GM12878 (cell line): ENCODE results near the gene GLG1. TPM values are rescaled to one million over a fixed set of nuclear protein-coding genes. Genes with fewer than 3 reads are reported as not detected.

Experiments used
- ATAC-seq: fragments of 200-7000 bp; cut with Tn5 transposase; 3 replicates; pipeline ENCODE4 v1.9.1; 2020; ENCODE audit warnings: mild to moderate bottlenecking, moderate library complexity
- BruUV-seq: library from RNA; stranded (reverse); fragments of 400-500 nt; replicated peaks from 2 replicates; lab custom pipeline; 2021; lab: Mats Ljungman, UMichigan
- CTCF ChIA-PET: fragments of 300-600 bp; sonication (Branson Sonifier 250); formaldehyde crosslinking; extraction: SDS; loops from one replicate; lab custom pipeline; 2021; ENCODE audit warnings: inconsistent platforms; lab: Yijun Ruan, JAX
- POLR2A ChIA-PET: fragments of 350-600 bp; formaldehyde crosslinking; extraction: SDS; loops from one replicate; lab custom pipeline; 2021; ENCODE audit warnings: inconsistent platforms; lab: Charles Lee
- RAD21 ChIA-PET: fragments of 300-600 bp; sonication (Branson Sonifier 250); formaldehyde crosslinking; loops from one replicate; lab custom pipeline; 2023; ENCODE audit warnings: antibody characterized with exemption; ENCODE audit not compliant: unreplicated experiment; lab: Charles Lee
- SMC1A ChIA-PET: fragments of 300-600 bp; sonication (Branson Sonifier 250); formaldehyde crosslinking; loops from one replicate; lab custom pipeline; 2023; ENCODE audit not compliant: unreplicated experiment, uncharacterized antibody; lab: Charles Lee
- DNase-seq: peaks from one replicate; pipeline ENCODE4 v3.0.0-alpha.2; 2011; ENCODE audit warnings: low read depth, low spot score
- FAIRE-seq: peaks from 3 replicates; lab custom pipeline; 2011; peaks lifted over from hg19 to GRCh38; lab: Jason Lieb, UNC
- H2AFZ ChIP-seq: 2 replicates; pipeline ENCODE4 v1.6.0; 2011; ENCODE audit warnings: low read depth, low read length, control low read depth; ENCODE audit not compliant: control insufficient read depth
- H3K27ac ChIP-seq: 2 replicates; pipeline ENCODE4 v1.5.1; 2011; ENCODE audit warnings: control low read depth; ENCODE audit not compliant: control insufficient read depth, insufficient read depth
- H3K27me3 ChIP-seq, 2 experiments: replicated peaks in 1 of 2; 2 replicates each; pipeline versions ENCODE4 v1.6.0 to v1.6.1; 2011; ENCODE audit warnings: low read length in 1 of 2; ENCODE audit not compliant: control insufficient read depth in 2 of 2, insufficient read depth in 2 of 2
- H3K36me3 ChIP-seq, 2 experiments: 2 replicates each; pipeline ENCODE4 v1.5.1; 2011; ENCODE audit warnings: low read length in 1 of 2; ENCODE audit not compliant: control insufficient read depth in 2 of 2, insufficient read depth in 2 of 2
- H3K4me1 ChIP-seq: 2 replicates; pipeline ENCODE4 v1.6.1; 2011; ENCODE audit warnings: mild to moderate bottlenecking, low read length, moderate library complexity, mixed read lengths; ENCODE audit not compliant: control insufficient read depth, insufficient read depth
- H3K4me2 ChIP-seq: 2 replicates; pipeline ENCODE4 v1.6.0; 2011; ENCODE audit warnings: control low read depth; ENCODE audit not compliant: control insufficient read depth, insufficient read depth
- H3K4me3 ChIP-seq: fragments of 200-600 bp; sonication (generic); 2 replicates; pipeline ENCODE4 v1.5.1; 2016
- H3K79me2 ChIP-seq: 2 replicates; pipeline ENCODE4 v1.6.0; 2011; ENCODE audit warnings: low read length; ENCODE audit not compliant: control insufficient read depth, insufficient read depth
- H3K9ac ChIP-seq: 2 replicates; pipeline ENCODE4 v1.8.0; 2011; ENCODE audit warnings: low read length, control low read depth, mixed read lengths; ENCODE audit not compliant: control insufficient read depth, insufficient read depth
- H3K9me3 ChIP-seq: replicated peaks from 3 replicates; pipeline ENCODE4 v1.5.1; 2011; ENCODE audit warnings: mild to moderate bottlenecking, low read length; ENCODE audit not compliant: control insufficient read depth, insufficient read depth
- H4K20me1 ChIP-seq: 2 replicates; pipeline ENCODE4 v1.6.0; 2011; ENCODE audit not compliant: control insufficient read depth, insufficient read depth
- CBFB ChIP-seq: IDR thresholded peaks from 2 replicates; pipeline ENCODE4 v1.6.1; 2016; ENCODE audit warnings: antibody characterized with exemption, low read depth
- CBX5 ChIP-seq: sonication (generic); IDR thresholded peaks from 2 replicates; pipeline ENCODE4 v1.6.1; 2016; ENCODE audit warnings: low read depth, moderate library complexity, mild to moderate bottlenecking, inconsistent platforms
- GATAD2B ChIP-seq: fragments of 450-650 bp; conservative IDR thresholded peaks from 2 replicates; pipeline ENCODE4 v1.6.1; 2017; ENCODE audit warnings: low read depth, mild to moderate bottlenecking, moderate library complexity
- STAT1 ChIP-seq: fragments of 450-650 bp; conservative IDR thresholded peaks from 2 replicates; pipeline ENCODE4 v1.6.1; 2014; ENCODE audit warnings: antibody characterized with exemption, mild to moderate bottlenecking
- STAT3 ChIP-seq: IDR thresholded peaks from 2 replicates; pipeline ENCODE4 v1.6.1; 2011; ENCODE audit warnings: low read depth, low read length, improper control_type of control experiment
- TCF3 ChIP-seq: IDR thresholded peaks from 2 replicates; pipeline ENCODE4 v1.6.1; 2012; ENCODE audit warnings: low read depth, mild to moderate bottlenecking, low read length, borderline replicate concordance; ENCODE audit not compliant: insufficient read depth
- TCF7 ChIP-seq: IDR thresholded peaks from 2 replicates; pipeline ENCODE4 v1.6.1; 2014; ENCODE audit warnings: antibody characterized with exemption, borderline replicate concordance
- WGBS: methylation state at CpG from one replicate; pipeline ENCODE4 v1.1.6; 2016; ENCODE audit warnings: low lambda C conversion rate; ENCODE audit not compliant: insufficient replicate concordance, insufficient coverage; ENCODE audit errors: missing lambda C conversion rate; 5-methylcytosine and 5-hydroxymethylcytosine counted together
- in situ Hi-C: fragments of 300-500 bp; cut with MboI; formaldehyde crosslinking; loops from 9 replicates; pipeline ENCODE4 v1.14.3; 2018; ENCODE audit warnings: mixed read lengths
- intact Hi-C: fragments of 100-400 bp; cut with micrococcal nuclease; formaldehyde crosslinking; loops from one replicate; pipeline ENCODE4 v1.14.2; 2022; ENCODE audit not compliant: unreplicated experiment
- polyA plus RNA-seq, 11 experiments: library from polyadenylated mRNA; depleted of rRNA in 4 of 11; unstranded in 6 of 11; stranded (reverse) in 5 of 11; fragments of >200 nt; fragmentation: Nextera tagmentation in 4 of 11; fragmentation: Illumina TruSeq in 1 of 11; extraction: Ambion mirVana in 4 of 11; extraction: Trizol in 1 of 11; gene quantifications; 1 replicate in 1 of 11; 2 replicates in 10 of 11; pipeline versions ENCODE4 v1.2.1 to v1.2.3, GENCODE V29; 2011 to 2016; ENCODE audit warnings: inconsistent platforms in 2 of 11, missing spikeins in 2 of 11, low read depth in 1 of 11
- total RNA-seq, 4 experiments: library from RNA; depleted of rRNA in 3 of 4; stranded (reverse); fragments of >200 nt in 3 of 4; fragmentation: Illumina TruSeq in 1 of 4; extraction: Trizol in 1 of 4; gene quantifications; 2 replicates each; pipeline versions ENCODE4 v1.2.1 to v1.2.3, GENCODE V29; 2013 to 2021
- TF ChIP-seq, protein P1 (sequence below): fragments of 150-350 bp; IDR thresholded peaks from 2 replicates; pipeline ENCODE4 v1.6.1; 2016; ENCODE audit warnings: low read depth, low read length

GLG1 gene
- total and polyA plus RNA-seq, 10 of the 15 experiments (the other 5 are each of a cell fraction or from before 2014, with no cell fraction given), result 7.6 to 49.4 (median 28.2) TPM

DNA sequence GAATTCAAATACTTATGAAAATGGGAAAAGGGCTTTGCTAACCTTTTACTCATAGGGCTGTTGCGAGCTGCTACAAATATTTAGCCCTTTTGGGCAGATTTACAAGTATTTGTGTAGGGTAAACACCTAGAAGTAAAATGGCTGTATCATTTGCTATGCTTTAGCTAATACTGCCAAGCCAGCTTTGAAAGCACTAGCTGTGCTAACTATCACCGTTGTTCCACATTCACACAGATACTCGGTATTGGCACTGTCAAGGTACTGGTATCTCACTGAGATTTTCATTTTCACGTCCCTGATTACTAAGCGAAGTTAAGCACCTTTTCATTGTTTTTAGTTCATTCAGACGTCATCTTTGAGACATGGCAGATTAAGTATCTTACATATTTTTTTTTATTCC lies 84.8 kb downstream of the GLG1 start:
- H2AFZ ChIP-seq, result no peak overlapping the region
- DNase-seq, result no peak
- H3K27ac ChIP-seq, result no peak overlapping the region
- no peaks in the 10 kb centered on the region for H3K79me2 ChIP-seq
- TF ChIP-seq STAT1, result no peak
- TF ChIP-seq TCF7, result no peak
- TF ChIP-seq STAT3, result no peak
- no peak for TF ChIP-seq TCF3
- TF ChIP-seq GATAD2B, result no peak
- TF ChIP-seq, protein P1, sequence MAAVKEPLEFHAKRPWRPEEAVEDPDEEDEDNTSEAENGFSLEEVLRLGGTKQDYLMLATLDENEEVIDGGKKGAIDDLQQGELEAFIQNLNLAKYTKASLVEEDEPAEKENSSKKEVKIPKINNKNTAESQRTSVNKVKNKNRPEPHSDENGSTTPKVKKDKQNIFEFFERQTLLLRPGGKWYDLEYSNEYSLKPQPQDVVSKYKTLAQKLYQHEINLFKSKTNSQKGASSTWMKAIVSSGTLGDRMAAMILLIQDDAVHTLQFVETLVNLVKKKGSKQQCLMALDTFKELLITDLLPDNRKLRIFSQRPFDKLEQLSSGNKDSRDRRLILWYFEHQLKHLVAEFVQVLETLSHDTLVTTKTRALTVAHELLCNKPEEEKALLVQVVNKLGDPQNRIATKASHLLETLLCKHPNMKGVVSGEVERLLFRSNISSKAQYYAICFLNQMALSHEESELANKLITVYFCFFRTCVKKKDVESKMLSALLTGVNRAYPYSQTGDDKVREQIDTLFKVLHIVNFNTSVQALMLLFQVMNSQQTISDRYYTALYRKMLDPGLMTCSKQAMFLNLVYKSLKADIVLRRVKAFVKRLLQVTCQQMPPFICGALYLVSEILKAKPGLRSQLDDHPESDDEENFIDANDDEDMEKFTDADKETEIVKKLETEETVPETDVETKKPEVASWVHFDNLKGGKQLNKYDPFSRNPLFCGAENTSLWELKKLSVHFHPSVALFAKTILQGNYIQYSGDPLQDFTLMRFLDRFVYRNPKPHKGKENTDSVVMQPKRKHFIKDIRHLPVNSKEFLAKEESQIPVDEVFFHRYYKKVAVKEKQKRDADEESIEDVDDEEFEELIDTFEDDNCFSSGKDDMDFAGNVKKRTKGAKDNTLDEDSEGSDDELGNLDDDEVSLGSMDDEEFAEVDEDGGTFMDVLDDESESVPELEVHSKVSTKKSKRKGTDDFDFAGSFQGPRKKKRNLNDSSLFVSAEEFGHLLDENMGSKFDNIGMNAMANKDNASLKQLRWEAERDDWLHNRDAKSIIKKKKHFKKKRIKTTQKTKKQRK, result no peak
- no peak for TF ChIP-seq CBX5
- TF ChIP-seq CBFB, result no peak
- TF ChIP-seq, all 136 proteins: peak for 0
- peaks cover 0 to 4% of the 10 kb centered on the region in 2 experiments; a peak in 1 of 4 replicates for H3K36me3 ChIP-seq
- no peaks in the 10 kb centered on the region for H3K4me1 ChIP-seq
- H3K9me3 ChIP-seq, result no peaks in the 10 kb centered on the region; the same call in 2 of the 3 replicates
- no TSS peak for BruUV-seq
- H3K9ac ChIP-seq, result no peak overlapping the region
- ATAC-seq (no peak), FAIRE-seq (no peak)
- H3K4me3 ChIP-seq, result no peak overlapping the region
- SMC1A ChIA-PET, result no interaction called here
- H3K4me2 ChIP-seq, result no peak overlapping the region
- POLR2A ChIA-PET, result no interaction called here
- CTCF ChIA-PET, result interaction anchor here (1.0 kb wide), 1 partner anchor 10 kb away, joined by 3 read pairs; no protein-coding TSS in a partner anchor
- RAD21 ChIA-PET, result no interaction called here
- intact Hi-C loops, result no loop called here
- in situ Hi-C loops, result no loop called here
- H4K20me1 ChIP-seq, result no peaks in the 10 kb centered on the region
- WGBS, result 98% methylated on average over 6 of the region's 6 CpGs
- H3K27me3 ChIP-seq, result no peaks in the 10 kb centered on the region
